ENCODE results near the gene CDC42EP4.
"Not testable (repeated sequence)": the region's sequence is repeated elsewhere in the genome, so short reads cannot be mapped to it uniquely, and the experiment has no call there.

CDC42EP4 gene

GRCh38 chr17:73278465-73279453, 33.0 kb downstream of the CDC42EP4 start:
- no peak for DNase-seq (ENCODE audit: low spot score)

DNA sequence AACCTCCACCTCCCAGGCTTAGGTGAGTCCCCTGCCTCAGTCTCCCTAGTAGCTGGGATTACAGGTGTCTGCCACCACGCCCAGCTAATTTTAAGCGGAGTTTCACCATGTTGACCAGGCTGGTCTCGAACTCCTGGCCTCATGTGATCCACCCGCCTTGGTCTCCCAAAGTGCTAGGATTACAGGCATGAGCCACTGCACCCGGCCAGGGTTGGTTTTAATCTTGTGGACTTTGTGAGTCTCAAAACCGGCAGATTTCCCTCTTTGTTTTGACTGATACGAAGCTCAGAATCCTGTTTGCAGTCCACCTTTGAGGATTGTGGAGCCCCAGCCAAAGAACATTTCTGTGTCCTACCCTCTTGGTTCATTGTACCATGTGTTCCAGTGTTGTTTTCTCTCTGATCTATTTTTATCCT, 33.7 kb downstream of the CDC42EP4 start:
- no peak for DNase-seq (ENCODE audit: low spot score)

DNA sequence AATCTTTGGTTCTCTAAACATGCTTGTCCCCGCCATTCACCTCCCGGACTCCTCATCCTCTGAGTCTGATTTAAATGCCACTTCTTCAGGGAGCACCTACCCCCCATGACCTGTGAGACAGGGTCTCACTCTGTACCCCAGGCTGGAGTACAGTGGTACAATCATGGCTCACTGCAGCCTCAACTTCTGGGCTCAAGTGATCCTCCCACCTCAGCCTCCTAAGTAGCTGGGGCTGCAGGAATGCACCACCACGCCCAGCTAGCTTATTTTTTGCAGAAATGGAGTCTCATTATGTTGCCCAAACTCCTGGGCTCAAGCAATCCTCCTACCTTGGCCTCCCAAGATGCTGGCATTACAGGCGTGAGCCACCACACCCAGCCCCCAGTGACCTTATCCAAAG, 37.3 kb downstream of the CDC42EP4 start:
- no peak for DNase-seq (ENCODE audit: low spot score)

DNA sequence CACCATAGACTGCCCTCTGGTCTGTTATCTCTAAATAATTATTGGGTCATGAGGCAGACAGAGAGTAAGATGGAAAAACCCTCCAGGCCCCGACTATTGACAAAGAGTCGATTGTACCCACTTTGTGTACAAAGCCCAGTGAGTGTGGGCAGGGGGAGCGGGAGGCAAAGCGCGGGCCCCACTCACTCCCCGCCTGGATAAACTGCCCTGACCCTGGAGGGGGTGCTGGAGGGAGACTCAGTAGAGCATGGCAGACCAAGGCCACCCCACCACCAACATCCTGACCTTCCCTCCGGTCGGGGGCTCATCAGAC, 38.9 kb downstream of the CDC42EP4 start:
- DNase-seq (ENCODE audit: low spot score), result no peak

- no peak for DNase-seq (ENCODE audit: low spot score)
Measured at GRCh38 chr17:73271072-73271471, 40.7 kb downstream of the CDC42EP4 start.

GRCh38 chr17:73269791-73270190, 42.0 kb downstream of the CDC42EP4 start:
- DNase-seq (ENCODE audit: low spot score), result no peak

DNA sequence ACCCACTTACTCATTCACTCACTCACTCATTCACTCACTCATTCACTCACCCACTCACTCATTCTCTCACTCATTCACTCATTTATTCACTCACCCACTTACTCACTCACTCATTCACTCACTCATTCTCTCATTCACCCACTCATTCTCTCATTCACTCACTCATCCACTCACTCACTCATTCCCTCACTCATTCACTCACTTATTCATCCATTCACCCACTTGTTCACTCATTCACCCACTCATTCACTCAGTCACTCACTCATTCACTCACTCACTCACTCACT, 42.5 kb downstream of the CDC42EP4 start:
- DNase-seq (ENCODE audit: low spot score), result no peak

DNA sequence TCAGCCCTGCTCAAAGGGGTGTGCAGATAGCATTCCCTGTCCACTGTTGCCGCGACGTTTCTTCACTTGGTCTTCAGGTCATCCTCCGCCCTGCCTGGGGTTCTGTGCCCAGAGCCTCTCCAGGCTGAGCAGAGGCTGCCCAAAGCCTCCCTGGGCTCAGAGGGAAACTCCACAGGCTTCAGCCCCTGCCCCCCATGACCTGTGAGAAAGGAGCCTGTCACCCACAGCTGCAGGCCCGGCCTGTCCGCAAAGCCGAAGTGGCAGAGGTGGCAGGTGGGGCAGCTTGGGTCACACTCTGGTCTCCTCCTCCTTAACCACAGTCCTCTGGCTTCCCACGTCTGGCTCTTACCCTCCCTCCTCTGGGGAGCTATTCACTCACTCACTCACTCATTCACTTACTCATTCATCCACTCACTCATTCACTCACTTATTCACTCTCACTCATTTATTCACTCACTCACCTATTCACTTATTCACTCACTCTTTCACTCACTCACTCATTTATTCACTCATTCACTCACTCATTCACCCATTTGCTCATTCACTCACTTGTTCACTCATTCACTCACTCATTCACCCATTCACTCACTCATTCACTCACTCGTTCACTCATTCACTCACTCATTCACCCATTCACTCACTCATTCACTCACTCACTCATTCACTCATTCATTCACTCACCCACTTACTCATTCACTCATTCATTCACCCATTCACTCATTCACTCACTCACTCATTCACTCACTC, 43.0 kb downstream of the CDC42EP4 start:
- DNase-seq (ENCODE audit: low spot score), result no peak

GRCh38 chr17:73267648-73268537, 43.9 kb downstream of the CDC42EP4 start:
- DNase-seq (ENCODE audit: low spot score), result no peak

GRCh38 chr17:73266796-73267195, 45.0 kb downstream of the CDC42EP4 start:
- no peak for DNase-seq (ENCODE audit: low spot score)

DNA sequence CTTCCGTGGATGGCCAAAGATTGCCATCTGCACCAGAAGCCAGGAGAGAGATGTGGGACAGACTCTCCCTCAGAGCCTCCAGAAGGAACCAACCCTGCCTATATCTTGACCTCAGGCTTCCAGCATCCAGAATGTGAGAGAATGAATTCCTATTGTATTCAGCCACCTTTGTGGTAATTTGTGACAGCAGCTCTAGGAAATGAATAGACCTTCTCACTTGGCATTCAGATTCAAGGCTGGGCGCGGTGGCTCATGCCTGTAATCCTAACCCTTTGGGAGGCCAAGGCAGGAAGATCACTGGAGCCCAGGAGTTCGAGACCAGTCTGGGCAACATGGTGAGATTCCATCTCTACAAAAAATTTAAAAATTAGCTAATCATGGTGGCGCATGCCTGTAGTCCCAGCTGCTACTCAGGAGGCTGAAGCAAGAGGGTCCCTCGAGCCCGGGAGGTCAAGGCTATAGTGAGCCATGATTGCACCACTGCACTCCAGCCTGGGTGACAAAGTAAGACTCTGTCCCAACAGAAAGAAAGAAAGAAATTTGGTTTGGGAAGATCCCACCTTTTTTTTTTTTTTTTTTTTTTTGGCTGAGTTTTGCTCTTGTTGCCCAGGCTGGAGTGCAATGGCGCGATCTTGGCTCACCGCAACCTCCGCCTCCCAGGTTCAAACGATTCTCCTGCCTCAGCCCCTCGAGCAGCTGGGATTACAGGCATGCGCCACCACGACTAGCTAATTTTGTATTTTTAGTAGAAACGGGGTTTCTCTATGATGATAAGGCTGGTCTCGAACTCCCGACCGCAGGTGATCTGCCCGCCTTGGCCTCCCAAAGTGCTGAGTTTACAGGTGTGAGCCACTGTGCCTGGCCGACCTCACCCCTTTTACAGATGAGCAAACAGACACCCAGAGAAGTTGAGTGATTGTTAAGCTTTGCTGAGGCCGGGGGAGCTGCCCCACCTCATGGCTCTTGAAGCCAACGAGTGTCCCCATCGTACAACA, 45.9 kb downstream of the CDC42EP4 start:
- no peak for DNase-seq (ENCODE audit: low spot score)

GRCh38 chr17:73264448-73264847, 47.4 kb downstream of the CDC42EP4 start:
- not testable (repeated sequence) for DNase-seq (ENCODE audit: low spot score)

DNA sequence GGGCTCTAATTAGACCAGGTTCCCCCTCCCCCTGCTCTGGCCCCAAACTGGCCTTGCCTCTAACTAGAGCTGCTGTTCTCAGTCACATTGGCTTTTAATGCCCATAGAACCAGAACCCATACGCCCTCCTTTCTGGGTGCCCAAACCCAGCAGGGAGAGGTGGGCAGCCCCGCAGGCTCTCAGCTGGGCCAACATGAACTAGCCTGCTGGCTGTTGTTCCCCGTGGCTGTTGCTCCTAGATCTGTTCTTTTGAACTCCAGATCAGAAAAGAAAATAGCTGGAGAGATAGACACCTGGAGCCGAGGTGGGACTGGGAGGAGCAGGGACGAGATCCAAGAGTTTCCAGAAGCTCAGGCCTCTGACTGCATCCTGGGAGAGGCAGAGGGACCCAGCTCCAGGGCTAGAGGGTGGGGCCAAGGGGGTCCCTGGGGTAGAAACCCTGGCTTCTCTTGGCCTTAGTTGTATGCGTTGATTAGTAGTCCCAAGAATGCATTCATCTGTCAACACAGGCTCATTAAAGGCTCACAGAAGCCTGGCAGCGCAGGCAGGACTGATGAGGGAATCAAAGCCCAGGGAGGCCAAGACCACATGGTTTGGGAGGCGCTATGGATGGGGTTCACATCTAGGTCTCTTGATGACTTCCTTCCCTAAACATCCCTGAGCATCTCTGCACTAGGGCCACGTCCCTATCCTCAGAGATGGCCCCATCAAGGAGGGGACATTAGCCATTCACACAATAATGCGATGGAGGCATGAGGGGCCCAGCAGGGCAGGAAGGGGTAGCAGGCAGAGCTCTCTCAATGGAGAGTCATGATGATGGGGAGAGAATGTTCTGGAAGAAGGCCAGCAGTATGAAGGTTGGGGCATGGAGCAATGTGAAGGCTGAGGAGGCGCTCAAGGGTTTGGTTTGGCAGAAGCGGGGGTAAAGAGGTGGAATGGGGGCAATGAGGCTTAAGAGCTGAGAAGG, 48.8 kb downstream of the CDC42EP4 start:
- no peak for DNase-seq (ENCODE audit: low spot score)

GRCh38 chr17:73261952-73262675, 49.7 kb downstream of the CDC42EP4 start:
- no peak for DNase-seq (ENCODE audit: low spot score)

DNA sequence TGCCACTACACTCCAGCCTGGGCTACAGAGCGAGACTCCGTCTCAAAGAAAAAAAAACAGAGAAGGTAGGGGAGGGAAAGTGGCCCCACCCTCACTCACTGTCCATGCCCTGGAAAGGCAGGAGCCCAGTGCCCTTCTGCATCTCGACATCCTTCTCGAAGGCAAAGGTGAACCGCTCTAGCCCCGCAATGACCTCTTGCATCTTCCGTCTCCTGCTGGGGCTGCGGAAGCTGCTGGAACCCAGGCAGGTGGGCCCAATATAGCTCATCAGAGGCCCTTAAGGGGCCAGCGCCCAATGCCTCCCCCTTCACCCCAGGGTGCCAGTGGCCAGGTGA, 50.2 kb downstream of the CDC42EP4 start, which contains the start of gene CPSF4L:
Gene CPSF4L (minus strand): TSS at position 264 of the 335 bp plus-strand sequence. CDS start 62 bp downstream, at position 202.
- DNase-seq (ENCODE audit: low spot score), result no peak

DNA sequence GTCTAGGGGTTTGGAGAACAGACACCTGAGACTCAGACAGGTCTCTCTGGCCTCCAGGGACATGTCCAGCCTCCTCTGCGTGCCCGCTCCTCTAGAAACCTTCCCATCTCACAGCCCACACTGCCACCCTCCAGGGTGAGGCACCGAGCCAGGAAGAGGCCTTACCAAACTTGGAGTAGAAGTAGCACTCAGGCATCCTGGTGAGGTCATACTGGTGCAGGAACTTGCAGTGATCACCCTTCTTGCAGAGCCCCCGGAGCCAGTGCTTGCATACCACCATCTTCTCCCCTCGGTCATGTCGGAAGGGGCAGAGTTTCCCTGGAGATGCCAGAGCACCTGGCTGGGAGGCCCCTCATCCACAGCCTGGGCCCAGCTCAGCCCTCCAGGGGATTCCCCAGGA, 54.3 kb downstream of the CDC42EP4 start:
- DNase-seq (ENCODE audit: low spot score), result no peak

DNA sequence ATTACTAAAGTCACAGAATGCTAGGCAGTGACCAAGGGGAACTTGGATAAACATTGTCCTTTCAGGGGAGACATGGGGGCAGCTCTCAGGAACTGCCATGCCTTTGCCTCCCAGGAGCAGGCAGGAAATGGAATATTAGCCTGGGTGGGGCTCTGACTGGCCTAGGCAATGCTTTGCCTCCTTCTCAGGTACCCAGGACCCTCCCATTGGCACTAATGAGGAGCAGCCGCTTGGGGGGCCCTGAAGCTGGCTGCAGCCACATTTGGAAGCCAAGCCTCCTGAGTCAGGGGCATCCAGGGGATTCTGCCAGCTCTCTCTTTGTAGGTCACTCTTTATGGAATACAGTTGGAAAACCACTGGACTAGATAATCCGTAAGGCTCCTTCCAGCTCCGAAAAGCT, 55.6 kb downstream of the CDC42EP4 start:
- no peak for DNase-seq (ENCODE audit: low spot score)

- DNase-seq (ENCODE audit: low spot score), result no peak
Measured at GRCh38 chr17:73255671-73256181, 56.1 kb downstream of the CDC42EP4 start.

DNA sequence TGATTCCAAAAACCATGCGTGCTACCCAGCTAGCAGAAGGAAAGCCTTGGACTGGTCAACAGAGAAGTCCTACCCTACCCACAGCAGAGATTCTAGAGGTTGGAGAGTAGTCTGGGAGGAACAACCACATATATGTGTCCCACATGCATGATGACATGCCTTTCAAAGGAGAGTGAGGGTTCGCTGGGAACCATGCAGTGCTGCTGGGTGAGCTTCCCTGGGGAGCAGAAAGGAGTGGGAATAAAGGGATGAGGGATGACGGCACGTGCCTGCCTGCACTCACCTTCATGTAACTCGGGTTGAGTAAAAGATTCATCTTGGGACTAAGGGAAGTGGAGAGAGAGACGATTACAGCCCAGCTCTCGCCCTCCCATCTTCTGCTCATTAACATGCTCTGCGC, 59.9 kb downstream of the CDC42EP4 start:
- DNase-seq (ENCODE audit: low spot score), result no peak
